Esophagus squamous epithelium (tissue), 4 donors: ENCODE measurements around the gene RNF212.

ENCODE experiments used
- POLR2A ChIP-seq, 4 donors: fragments of 450-650 bp; IDR thresholded peaks; one replicate each; pipeline ENCODE4 v1.6.1; 2017; ENCODE audit warnings: antibody characterized with exemption in 4 of 4, mild to moderate bottlenecking in 4 of 4, moderate library complexity in 3 of 4
- TF ChIP-seq, protein P1 (sequence below), 6 experiments: fragments of 450-650 bp in 4 of 6; fragments of 200-600 bp in 2 of 6; sonication (generic) in 2 of 6; IDR thresholded peaks; one replicate each; pipeline ENCODE4 v1.5.1; 2016 to 2019; ENCODE audit warnings: antibody characterized with exemption in 6 of 6, mild to moderate bottlenecking in 4 of 6, moderate library complexity in 4 of 6

GRCh38 chr4:1030031-1030430 is 83.3 kb downstream of the RNF212 start:
- TF ChIP-seq POLR2A (IDR thresholded peaks at IDR 0.05) = no peak
- TF ChIP-seq, protein P1, sequence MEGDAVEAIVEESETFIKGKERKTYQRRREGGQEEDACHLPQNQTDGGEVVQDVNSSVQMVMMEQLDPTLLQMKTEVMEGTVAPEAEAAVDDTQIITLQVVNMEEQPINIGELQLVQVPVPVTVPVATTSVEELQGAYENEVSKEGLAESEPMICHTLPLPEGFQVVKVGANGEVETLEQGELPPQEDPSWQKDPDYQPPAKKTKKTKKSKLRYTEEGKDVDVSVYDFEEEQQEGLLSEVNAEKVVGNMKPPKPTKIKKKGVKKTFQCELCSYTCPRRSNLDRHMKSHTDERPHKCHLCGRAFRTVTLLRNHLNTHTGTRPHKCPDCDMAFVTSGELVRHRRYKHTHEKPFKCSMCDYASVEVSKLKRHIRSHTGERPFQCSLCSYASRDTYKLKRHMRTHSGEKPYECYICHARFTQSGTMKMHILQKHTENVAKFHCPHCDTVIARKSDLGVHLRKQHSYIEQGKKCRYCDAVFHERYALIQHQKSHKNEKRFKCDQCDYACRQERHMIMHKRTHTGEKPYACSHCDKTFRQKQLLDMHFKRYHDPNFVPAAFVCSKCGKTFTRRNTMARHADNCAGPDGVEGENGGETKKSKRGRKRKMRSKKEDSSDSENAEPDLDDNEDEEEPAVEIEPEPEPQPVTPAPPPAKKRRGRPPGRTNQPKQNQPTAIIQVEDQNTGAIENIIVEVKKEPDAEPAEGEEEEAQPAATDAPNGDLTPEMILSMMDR (IDR thresholded peaks at IDR 0.05) = no peak
